NCI-H524 treated with DMSO at 0.1 percent for 48 hours (cell line): ENCODE results near the gene GSN.

Experiments
- DNase-seq: peaks from one replicate; lab custom pipeline; 2025; lab: John Stamatoyannopoulos, UW

Gene GSN

GRCh38 chr9:121353241-121354061 lies 85.5 kb downstream of the GSN start:
- no peak for DNase-seq

- DNase-seq: no peak
Measured at GRCh38 chr9:121354141-121354540, 86.2 kb downstream of the GSN start.

- no peak for DNase-seq
Measured at GRCh38 chr9:121354762-121355161, 86.8 kb downstream of the GSN start.

GRCh38 chr9:121357011-121357410 lies 89.0 kb downstream of the GSN start:
- no peak for DNase-seq

GRCh38 chr9:121358751-121359150 lies 90.8 kb downstream of the GSN start:
- DNase-seq: no peak

GRCh38 chr9:121359351-121360294 lies 91.7 kb downstream of the GSN start:
- no peak for DNase-seq

GRCh38 chr9:121360601-121361374 lies 92.8 kb downstream of the GSN start:
- no peak for DNase-seq

GRCh38 chr9:121362813-121363621 lies 95.1 kb downstream of the GSN start:
- no peak for DNase-seq

GRCh38 chr9:121363622-121363961 lies 95.6 kb downstream of the GSN start:
- DNase-seq: no peak

GRCh38 chr9:121364077-121364476 lies 96.1 kb downstream of the GSN start:
- no peak for DNase-seq

GRCh38 chr9:121364886-121365285 lies 96.9 kb downstream of the GSN start:
- DNase-seq: no peak

- DNase-seq: no peak
Measured at GRCh38 chr9:121365564-121365963, 97.6 kb downstream of the GSN start.

- no peak for DNase-seq
Measured at GRCh38 chr9:121366611-121367192, 98.7 kb downstream of the GSN start.

- DNase-seq: no peak
Measured at GRCh38 chr9:121367306-121368137, 99.6 kb downstream of the GSN start.

GRCh38 chr9:121368138-121368522 lies 100.2 kb downstream of the GSN start:
- no peak for DNase-seq

- no peak for DNase-seq
Measured at GRCh38 chr9:121368745-121369144, 100.8 kb downstream of the GSN start.

- no peak for DNase-seq
Measured at GRCh38 chr9:121369595-121370265, 101.8 kb downstream of the GSN start, which contains the start of gene STOM. Gene STOM (minus strand): TSS chr9:121370250. CDS start chr9:121370187, 63 bp downstream.

- DNase-seq: no peak
Measured at GRCh38 chr9:121371495-121372061, 103.6 kb downstream of the GSN start.
